ENCODE measurements around the gene HSPE1.
"Not testable (repeated sequence)": the region's sequence is repeated elsewhere in the genome, so short reads cannot be mapped to it uniquely, and the experiment has no call there.

HSPE1 gene

GRCh38 chr2:197498235-197498936 is 1.8 kb upstream of the HSPE1 start:
- DNase-seq (ENCODE audit: low spot score) = no peak

- DNase-seq (ENCODE audit: low spot score) = peak; percentile 43
Observed at GRCh38 chr2:197498937-197499593, 1.1 kb upstream of the HSPE1 start.

GRCh38 chr2:197500503-197501131 is 438 bp downstream of the HSPE1 start:
- peak; percentile 15 for DNase-seq (ENCODE audit: low spot score)

- no peak for DNase-seq (ENCODE audit: low spot score)
Observed at GRCh38 chr2:197502201-197502600, 2.0 kb downstream of the HSPE1 start.

GRCh38 chr2:197502685-197503084 is 2.5 kb downstream of the HSPE1 start:
- DNase-seq (ENCODE audit: low spot score) = no peak

GRCh38 chr2:197504000-197504399 is 3.8 kb downstream of the HSPE1 start:
- DNase-seq (ENCODE audit: low spot score) = no peak

- no peak for DNase-seq (ENCODE audit: low spot score)
Observed at GRCh38 chr2:197504512-197504911, 4.3 kb downstream of the HSPE1 start.

- no peak for DNase-seq (ENCODE audit: low spot score)
Observed at GRCh38 chr2:197506658-197507057, 6.5 kb downstream of the HSPE1 start.

- no peak for DNase-seq (ENCODE audit: low spot score)
Observed at GRCh38 chr2:197513915-197514314, 13.7 kb downstream of the HSPE1 start.

GRCh38 chr2:197514754-197515153 is 14.6 kb downstream of the HSPE1 start:
- DNase-seq (ENCODE audit: low spot score) = peak; percentile 17

GRCh38 chr2:197515315-197515738 is 15.1 kb downstream of the HSPE1 start:
- no peak for DNase-seq (ENCODE audit: low spot score)

- DNase-seq (ENCODE audit: low spot score) = peak; percentile 93
Observed at GRCh38 chr2:197515739-197516392, 15.7 kb downstream of the HSPE1 start, which contains the start of gene MOB4. TSS of gene MOB4 (plus strand) at chr2:197516066. CDS start at chr2:197516087, 21 bp downstream.

GRCh38 chr2:197516393-197516761 is 16.2 kb downstream of the HSPE1 start:
- DNase-seq (ENCODE audit: low spot score) = no peak

- DNase-seq (ENCODE audit: low spot score) = no peak
Observed at GRCh38 chr2:197517150-197517549, 17.0 kb downstream of the HSPE1 start.

- no peak for DNase-seq (ENCODE audit: low spot score)
Observed at GRCh38 chr2:197538412-197538811, 38.2 kb downstream of the HSPE1 start.

- DNase-seq (ENCODE audit: low spot score) = no peak
Observed at GRCh38 chr2:197539734-197540133, 39.6 kb downstream of the HSPE1 start.

GRCh38 chr2:197543206-197543605 is 43.0 kb downstream of the HSPE1 start:
- no peak for DNase-seq (ENCODE audit: low spot score)

- no peak for DNase-seq (ENCODE audit: low spot score)
Observed at GRCh38 chr2:197547163-197547900, 47.2 kb downstream of the HSPE1 start.

- no peak for DNase-seq (ENCODE audit: low spot score)
Observed at GRCh38 chr2:197548582-197548981, 48.4 kb downstream of the HSPE1 start.

GRCh38 chr2:197551260-197551659 is 51.1 kb downstream of the HSPE1 start:
- not testable (repeated sequence) for DNase-seq (ENCODE audit: low spot score)

Measured in CD4-positive, alpha-beta T cell treated with Interleukin-2 at 100 ng/mL for 4 hours (primary cell).